Adrenal gland (tissue), 12 donors: ENCODE results near the gene KCNG3. TPM values are rescaled to one million over a fixed set of nuclear protein-coding genes. Genes with fewer than 3 reads are reported as not detected.

ENCODE experiments used
- DNase-seq, 7 donors: peaks; one replicate each; pipeline ENCODE4 v3.0.0-alpha.2; 2019 to 2020
- H3K27ac ChIP-seq, 5 donors: fragments of 200-600 bp; sonication (generic) in 4 of 5; 1 replicate in 3 of 5; 2 replicates in 2 of 5; pipeline versions ENCODE4 v1.5.1 to v1.8.0; 2016 to 2020; ENCODE audit warnings: mild to moderate bottlenecking in 1 of 5
- H3K27me3 ChIP-seq: fragments of 200-600 bp; 2 replicates; pipeline ENCODE4 v1.8.0; 2021
- H3K36me3 ChIP-seq, 2 donors: fragments of 200-600 bp; replicated peaks in 1 of 2; 1 replicate in 1 of 2; 2 replicates in 1 of 2; pipeline versions ENCODE4 v1.5.1 to v1.8.0; 2018 to 2022
- H3K4me1 ChIP-seq, 2 donors: fragments of 200-600 bp; replicated peaks in 1 of 2; 1 replicate in 1 of 2; 2 replicates in 1 of 2; pipeline versions ENCODE4 v1.5.1 to v1.8.0; 2018 to 2021
- H3K4me3 ChIP-seq, 4 donors: fragments of 200-600 bp; sonication (generic) in 3 of 4; one replicate each; pipeline ENCODE4 v1.5.1; 2016 to 2018
- H3K9me3 ChIP-seq, 3 donors: fragments of 200-600 bp; sonication (generic) in 1 of 3; replicated peaks in 1 of 3; 1 replicate in 2 of 3; 2 replicates in 1 of 3; pipeline versions ENCODE4 v1.5.1 to v1.8.0; 2016 to 2021
- POLR2A ChIP-seq, 2 donors: fragments of 450-650 bp; IDR thresholded peaks; one replicate each; pipeline ENCODE4 v1.6.1; 2017; ENCODE audit warnings: antibody characterized with exemption in 2 of 2, mild to moderate bottlenecking in 2 of 2, moderate library complexity in 1 of 2
- WGBS, 4 donors: extraction: QIAGEN DNeasy Blood & Tissue Kit in 2 of 4; methylation state at CpG; one replicate each; pipeline versions ENCODE4 v1.1.5 to v1.1.7; 2013 to 2017; 5-methylcytosine and 5-hydroxymethylcytosine counted together
- intact Hi-C, 2 donors: fragments of 100-400 bp; cut with DNase I; formaldehyde crosslinking; loops; one replicate each; pipeline versions ENCODE4 v1.14.1 to v1.15.0; 2022 to 2023
- polyA plus RNA-seq, 3 donors: library from polyadenylated mRNA; stranded (reverse); fragments of 200-250 nt in 2 of 3; fragments of 350-450 nt in 1 of 3; fragmentation: Illumina TruSeq in 1 of 3; extraction: RNeasy Lipid Tissue Mini Kit (QIAGEN cat#74804) in 1 of 3; gene quantifications; one replicate each; pipeline ENCODE4 v1.2.3, GENCODE V29; 2013 to 2014
- total RNA-seq, 9 donors: library from RNA; depleted of rRNA in 4 of 9; stranded (reverse); fragments of >200 nt in 4 of 9; fragments of 120-200 nt in 1 of 9; fragmentation: NEBNext Ultra II Directional in 1 of 9; extraction: Animal tissue kit (Norgen Biotek cat#: 25700) in 1 of 9; gene quantifications; one replicate each; pipeline versions ENCODE4 v1.1.0 to v1.2.4, GENCODE V29; 2013 to 2023
- TF ChIP-seq, protein P1 (sequence below), 6 experiments: fragments of 450-650 bp in 4 of 6; fragments of 200-600 bp in 2 of 6; sonication (generic) in 1 of 6; IDR thresholded peaks; 1 replicate in 5 of 6; 2 replicates in 1 of 6; pipeline versions ENCODE4 v1.5.1 to v1.8.0; 2016 to 2021; ENCODE audit warnings: antibody characterized with exemption in 6 of 6, mild to moderate bottlenecking in 2 of 6, moderate library complexity in 1 of 6
- donor health status: healthy with polysubstance abuse.
- donor health status: Bipolar disorder and iron deficiency.
- donor health status: DM: yes; HTN: yes; CAD: no.
- donor health status: DM: no; HTN: no; CAD: no.
- donor health status: DM: no; HTN: no; CAD: no.
- donor health status: DM: yes; HTN: yes; CAD: no.

KCNG3 gene
- total and polyA plus RNA-seq, 12 donors: 0.24 to 16.0 (median 2.8) TPM

DNA sequence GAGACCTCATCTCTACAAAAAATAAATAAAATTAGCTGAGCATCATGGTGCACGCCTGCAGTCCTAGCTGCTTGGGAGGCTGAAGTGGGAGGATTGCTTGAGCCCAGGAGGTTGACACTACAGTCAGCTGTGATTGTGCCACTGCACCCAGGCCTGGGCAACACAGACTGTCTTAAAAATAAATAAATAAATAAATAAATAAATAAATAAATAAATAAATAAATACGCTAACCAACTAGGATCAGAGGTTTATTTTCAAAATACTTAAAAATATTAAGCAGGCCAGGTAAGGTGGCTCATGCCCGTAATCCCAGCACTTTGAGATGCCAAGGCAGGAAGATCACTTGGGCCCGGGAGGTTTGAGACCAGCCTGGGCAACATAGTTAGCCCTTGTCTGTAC is 63.6 kb downstream of the KCNG3 start:
- intact Hi-C loops: no loop called here
- Histone ChIP-seq H3K27ac (no peak overlapping the region), H3K9me3 (no peaks in the 10 kb centered on the region), H3K36me3 (no peaks in the 10 kb centered on the region), H3K27me3 (no peaks in the 10 kb centered on the region), H3K4me3 (no peak overlapping the region), H3K4me1 (no peaks in the 10 kb centered on the region)
- WGBS, 4 donors: 91 to 98% (median 98%) methylated on average over 4 of the region's 4 CpGs
- no peak for DNase-seq
- TF ChIP-seq, protein P1, sequence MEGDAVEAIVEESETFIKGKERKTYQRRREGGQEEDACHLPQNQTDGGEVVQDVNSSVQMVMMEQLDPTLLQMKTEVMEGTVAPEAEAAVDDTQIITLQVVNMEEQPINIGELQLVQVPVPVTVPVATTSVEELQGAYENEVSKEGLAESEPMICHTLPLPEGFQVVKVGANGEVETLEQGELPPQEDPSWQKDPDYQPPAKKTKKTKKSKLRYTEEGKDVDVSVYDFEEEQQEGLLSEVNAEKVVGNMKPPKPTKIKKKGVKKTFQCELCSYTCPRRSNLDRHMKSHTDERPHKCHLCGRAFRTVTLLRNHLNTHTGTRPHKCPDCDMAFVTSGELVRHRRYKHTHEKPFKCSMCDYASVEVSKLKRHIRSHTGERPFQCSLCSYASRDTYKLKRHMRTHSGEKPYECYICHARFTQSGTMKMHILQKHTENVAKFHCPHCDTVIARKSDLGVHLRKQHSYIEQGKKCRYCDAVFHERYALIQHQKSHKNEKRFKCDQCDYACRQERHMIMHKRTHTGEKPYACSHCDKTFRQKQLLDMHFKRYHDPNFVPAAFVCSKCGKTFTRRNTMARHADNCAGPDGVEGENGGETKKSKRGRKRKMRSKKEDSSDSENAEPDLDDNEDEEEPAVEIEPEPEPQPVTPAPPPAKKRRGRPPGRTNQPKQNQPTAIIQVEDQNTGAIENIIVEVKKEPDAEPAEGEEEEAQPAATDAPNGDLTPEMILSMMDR (IDR thresholded peaks at IDR 0.05): no peak
- no peak for TF ChIP-seq POLR2A (IDR thresholded peaks at IDR 0.05)

DNA sequence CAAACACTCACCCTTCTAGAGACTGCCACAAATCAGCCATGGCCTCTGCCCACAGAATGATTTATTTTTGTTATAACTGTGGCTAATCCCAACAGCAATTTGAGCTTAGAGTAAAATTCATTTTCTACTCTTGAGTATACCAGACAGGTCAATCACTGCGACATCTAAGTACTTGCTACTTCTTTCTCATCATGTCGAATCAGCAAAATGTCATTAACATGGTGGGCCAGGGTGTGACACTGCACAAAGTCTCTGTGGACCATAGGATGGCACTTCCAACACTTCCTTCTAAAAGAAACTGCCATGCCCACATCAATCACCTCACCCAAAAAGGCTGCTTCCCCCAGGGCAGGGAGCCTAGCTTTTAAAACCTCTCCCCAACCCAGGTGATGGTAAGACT is 64.4 kb downstream of the KCNG3 start:
- H3K4me3 ChIP-seq: no peak overlapping the region
- no peaks in the 10 kb centered on the region for H3K9me3 ChIP-seq
- no peaks in the 10 kb centered on the region for H3K36me3 ChIP-seq
- no peaks in the 10 kb centered on the region for H3K27me3 ChIP-seq
- intact Hi-C loops: no loop called here
- no peak for DNase-seq
- H3K27ac ChIP-seq: no peak overlapping the region
- no peak for TF ChIP-seq POLR2A (IDR thresholded peaks at IDR 0.05)
- TF ChIP-seq, protein P1 (IDR thresholded peaks at IDR 0.05): no peak
- no peaks in the 10 kb centered on the region for H3K4me1 ChIP-seq
- 89 to 98% (median 96%) methylated on average over 2 of the region's 2 CpGs for WGBS, 4 donors

DNA sequence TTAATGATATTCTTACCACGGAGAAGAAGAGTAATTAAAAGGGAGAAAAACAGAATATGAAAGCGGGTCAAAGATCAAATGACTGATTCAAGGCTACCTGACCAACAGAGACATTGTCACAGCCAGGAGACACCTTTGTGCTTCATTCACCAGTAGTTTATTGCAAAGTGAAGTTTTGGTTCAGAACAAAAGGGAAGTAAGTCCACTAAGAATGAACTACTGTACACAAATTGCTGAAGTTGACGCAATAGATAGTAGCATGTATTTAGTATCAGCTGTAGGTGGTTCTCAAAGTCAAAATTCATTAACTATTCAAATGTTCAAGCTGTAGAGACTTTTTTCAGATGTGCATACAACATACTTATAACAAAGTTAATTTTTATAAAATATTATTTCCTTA is 68.1 kb downstream of the KCNG3 start:
- no peak for DNase-seq
- intact Hi-C loops: no loop called here
- TF ChIP-seq, protein P1 (IDR thresholded peaks at IDR 0.05): no peak
- no peak for TF ChIP-seq POLR2A (IDR thresholded peaks at IDR 0.05)
- Histone ChIP-seq H3K27ac (no peak overlapping the region), H3K4me1 (peaks cover 4 to 8% of the 10 kb centered on the region in 2 donors), H3K27me3 (no peaks in the 10 kb centered on the region), H3K9me3 (no peaks in the 10 kb centered on the region), H3K4me3 (no peak overlapping the region), H3K36me3 (no peaks in the 10 kb centered on the region)
- 73 to 77% (median 76%) methylated on average over 3 of the region's 3 CpGs for WGBS, 4 donors

DNA sequence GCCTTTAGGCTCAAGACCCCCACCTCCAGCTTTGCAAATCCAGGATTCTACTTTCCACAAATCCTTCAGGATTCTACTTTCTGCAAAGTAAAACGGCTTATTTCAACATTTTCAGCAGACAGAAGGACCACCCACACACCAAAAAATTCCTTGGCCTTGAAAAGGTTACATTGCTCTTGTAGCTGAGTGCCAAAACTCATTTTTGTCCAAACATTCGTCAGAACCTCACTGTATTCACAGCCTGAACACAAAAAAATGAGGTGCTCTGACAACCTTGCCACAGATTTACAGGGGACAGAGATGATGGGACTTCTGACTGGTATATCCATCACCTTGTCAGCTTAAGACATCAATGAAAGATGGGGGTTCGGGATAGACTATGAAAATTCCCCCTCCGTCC is 69.7 kb downstream of the KCNG3 start:
- Histone ChIP-seq H3K4me1 (peaks cover 12 to 22% of the 10 kb centered on the region in 2 donors), H3K27ac (no peak overlapping the region), H3K4me3 (no peak overlapping the region), H3K9me3 (no peaks in the 10 kb centered on the region), H3K27me3 (no peaks in the 10 kb centered on the region), H3K36me3 (no peaks in the 10 kb centered on the region)
- TF ChIP-seq, protein P1 (IDR thresholded peaks at IDR 0.05): no peak
- no peak for TF ChIP-seq POLR2A (IDR thresholded peaks at IDR 0.05)
- DNase-seq: no peak
- intact Hi-C loops: no loop called here
- WGBS, 4 donors: 50 to 62% (median 55%) methylated on average over 4 of the region's 4 CpGs
